NT2/D1 (cell line): ENCODE measurements around the gene GPS1.

ENCODE experiments used
- SUZ12 ChIP-seq: IDR thresholded peaks from 2 replicates; pipeline ENCODE4 v1.6.1; 2011; ENCODE audit not compliant: insufficient read length, insufficient read depth; ENCODE audit errors: extremely low read depth
- YY1 ChIP-seq: IDR thresholded peaks from 2 replicates; pipeline ENCODE4 v1.6.1; 2011; ENCODE audit not compliant: insufficient read length, insufficient read depth
- ZNF274 ChIP-seq: IDR thresholded peaks from 2 replicates; pipeline ENCODE4 v1.6.1; 2011; ENCODE audit warnings: mild to moderate bottlenecking, low read depth, low read length

DNA sequence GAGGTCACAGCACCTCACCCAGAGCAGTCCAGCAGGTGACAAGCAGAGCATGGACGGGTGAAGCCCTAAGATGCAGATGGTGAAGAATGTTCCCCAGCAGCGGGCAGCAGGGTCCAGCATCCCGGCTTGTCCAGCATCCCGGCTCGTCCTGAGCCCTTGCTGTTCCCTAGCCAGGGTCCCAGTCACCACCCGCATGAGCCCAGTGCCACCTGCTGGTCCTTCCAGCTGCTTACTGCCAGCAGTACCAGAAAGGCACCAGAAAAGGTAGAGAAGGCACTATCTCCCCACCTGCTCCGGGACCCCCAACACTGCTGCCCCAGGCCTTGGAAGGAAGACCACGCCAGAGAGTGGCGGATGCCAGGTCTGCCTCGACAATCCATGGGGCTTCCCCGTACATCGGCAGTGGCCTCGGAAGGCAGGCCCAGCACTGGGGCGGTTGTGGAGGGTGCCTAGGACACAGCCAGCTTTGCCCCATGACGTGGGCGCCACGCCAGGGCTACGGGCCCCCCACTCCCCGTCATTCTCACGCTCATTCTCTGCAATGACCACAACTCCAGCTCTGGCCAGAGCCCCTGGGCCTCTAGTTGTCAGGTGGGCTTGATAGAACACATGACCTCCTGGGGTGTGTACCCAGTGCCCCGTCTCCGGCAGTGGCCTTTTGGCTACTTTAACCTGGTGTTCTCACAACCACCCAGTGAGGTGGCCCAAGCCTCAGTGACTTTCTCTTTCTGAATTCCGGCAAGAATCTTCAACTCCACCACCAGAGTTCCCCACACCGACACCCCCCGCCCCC is 30.4 kb upstream of the GPS1 start:
- TF ChIP-seq YY1 (no peak), ZNF274 (no peak), SUZ12 (no peak)
